GM19395 (cell line): ENCODE results near the gene CR1.
"Not testable (repeated sequence)": the region's sequence is repeated elsewhere in the genome, so short reads cannot be mapped to it uniquely, and the experiment has no call there.

Experiments
- ATAC-seq: cut with Tn5 transposase; IDR thresholded peaks from one replicate; pipeline ENCODE4 v1.9.1; 2021; ENCODE audit warnings: mild to moderate bottlenecking, moderate library complexity; ENCODE audit not compliant: unreplicated experiment

The CR1 gene

DNA sequence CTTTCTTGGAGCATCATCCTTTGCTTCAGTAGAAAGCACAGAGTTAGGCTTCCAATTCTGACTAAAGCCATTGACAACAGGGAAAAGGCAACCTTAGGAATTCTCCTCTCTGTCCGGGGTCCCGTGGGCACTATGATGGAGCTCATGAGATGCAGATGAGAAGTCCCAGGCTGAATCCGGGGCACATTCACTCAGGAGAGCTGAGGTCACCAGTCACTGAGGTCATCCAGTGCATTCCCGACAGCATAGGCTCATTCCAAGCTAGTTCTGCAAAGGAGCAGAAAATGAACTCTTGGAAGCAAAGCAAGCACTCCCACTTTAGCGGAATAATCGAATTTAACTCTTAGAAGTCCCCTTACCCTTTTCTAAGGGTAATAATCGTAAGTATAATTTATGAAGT lies 6.8 kb downstream of the CR1 start:
- ATAC-seq: no peak

DNA sequence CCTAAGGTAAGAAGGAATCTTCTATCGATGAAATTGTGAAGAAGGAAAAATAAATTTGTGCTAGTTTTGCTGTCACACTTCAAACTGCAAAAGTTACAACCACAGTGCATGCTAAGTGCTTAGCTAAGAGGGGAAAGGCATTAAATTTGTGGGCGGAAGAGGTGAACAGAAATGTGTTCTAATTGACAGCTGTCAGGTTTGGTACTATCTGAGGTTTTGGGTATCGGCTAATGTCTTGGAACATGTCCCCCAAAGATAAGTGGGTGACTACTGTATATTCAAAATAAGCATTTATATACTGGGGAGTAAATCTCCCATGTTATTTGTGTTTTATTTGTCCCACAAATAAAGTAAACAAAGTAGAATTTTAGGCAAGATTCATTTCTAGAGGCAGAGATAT lies 8.0 kb downstream of the CR1 start:
- no peak for ATAC-seq

DNA sequence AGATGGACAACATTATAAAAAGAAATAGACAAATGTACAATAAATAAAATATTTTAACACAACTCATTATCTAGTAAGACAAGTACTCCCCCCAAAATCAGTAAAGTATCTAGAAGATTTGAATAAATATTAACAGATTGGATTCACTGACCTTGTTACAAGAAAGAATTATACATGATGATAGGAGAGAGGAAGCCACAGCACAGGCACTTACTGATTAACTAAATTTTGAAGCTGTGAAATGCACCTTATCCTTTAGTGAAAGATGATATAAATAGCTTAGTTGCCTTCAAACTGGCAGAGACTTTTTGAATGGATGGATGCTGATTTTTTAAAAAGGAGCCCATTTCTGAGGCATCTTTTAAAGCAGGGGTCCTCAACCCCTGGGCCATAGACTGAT lies 8.5 kb downstream of the CR1 start:
- ATAC-seq: no peak

DNA sequence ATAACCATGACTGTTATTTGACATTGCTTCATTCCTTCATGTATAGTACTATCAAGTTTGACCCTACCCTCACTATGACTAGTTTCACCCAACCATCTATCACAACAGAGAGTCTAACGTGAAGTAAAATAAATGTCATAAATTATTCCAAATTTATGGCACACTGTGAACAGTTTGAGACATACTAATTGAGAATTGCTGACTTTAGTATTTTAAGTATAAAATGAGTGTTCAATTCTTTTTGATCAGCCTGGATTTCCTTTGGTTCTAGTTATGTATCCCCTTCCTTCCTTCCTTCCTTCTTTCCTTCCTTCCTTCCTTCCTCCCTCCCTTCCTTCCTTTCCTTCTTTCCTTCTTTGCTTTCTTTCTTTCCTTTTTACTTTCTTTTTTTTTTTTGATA lies 14.5 kb downstream of the CR1 start:
- ATAC-seq: no peak

DNA sequence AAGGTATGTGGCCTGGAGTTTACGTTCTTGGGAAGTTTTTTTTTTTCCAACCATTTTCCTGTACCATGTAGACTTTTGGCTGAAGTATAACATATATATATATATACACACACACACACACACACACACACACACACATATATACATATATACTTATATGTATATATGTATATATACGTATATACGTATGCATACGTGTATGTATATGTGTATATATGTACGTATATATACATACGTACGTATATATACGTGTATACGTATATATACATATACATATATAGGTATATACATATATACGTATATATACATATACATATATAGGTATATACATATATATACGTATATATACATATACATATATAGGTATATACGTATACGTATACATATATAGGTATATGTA lies 18.9 kb downstream of the CR1 start:
- ATAC-seq: no peak

DNA sequence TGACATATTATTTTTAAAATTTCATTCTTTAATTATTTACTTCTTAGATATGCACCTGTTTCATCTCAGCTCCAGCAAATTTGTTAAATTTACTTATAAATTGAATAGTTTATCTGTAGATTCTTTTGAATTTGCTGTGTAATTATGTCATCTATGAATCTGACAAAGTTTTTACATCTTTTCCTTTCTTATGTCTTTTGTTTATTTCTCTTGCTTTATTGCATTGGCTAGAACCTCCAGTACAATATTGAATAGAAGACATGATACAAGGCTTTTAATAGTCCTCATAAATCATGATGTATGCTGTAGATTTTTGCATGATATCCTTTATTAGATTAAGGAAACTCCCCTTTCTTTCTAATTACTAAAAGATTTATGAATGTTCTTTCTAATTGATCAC lies 20.8 kb downstream of the CR1 start:
- no peak for ATAC-seq

DNA sequence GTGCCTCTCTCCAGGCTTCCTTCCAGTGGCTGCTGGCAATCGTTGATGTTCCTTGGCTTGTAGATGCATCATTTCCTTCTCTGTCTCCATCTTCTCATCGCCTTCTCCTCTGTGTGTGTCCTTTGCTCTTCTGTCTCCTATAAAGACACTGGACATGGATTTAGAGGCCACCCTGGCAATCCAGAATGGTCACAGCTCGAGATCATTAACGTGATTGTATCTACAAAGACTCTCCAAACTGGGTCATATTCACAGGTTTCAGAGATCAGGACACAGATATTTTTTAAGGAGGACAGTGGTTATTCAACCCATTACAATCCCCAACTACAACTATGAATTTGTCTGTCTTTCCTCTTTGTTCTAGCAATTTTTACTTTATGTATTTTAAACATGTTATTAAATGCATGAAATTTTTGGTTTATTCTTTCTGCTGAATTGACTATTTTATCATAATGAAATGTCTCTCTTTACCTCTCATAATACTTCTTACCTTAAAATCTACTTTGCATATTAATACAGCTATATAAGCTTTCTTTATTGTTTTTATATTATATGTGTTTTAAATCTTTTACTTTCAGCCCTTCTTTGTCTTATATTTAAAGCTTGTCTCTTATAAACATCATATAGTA lies 22.8 kb downstream of the CR1 start:
- ATAC-seq: no peak

DNA sequence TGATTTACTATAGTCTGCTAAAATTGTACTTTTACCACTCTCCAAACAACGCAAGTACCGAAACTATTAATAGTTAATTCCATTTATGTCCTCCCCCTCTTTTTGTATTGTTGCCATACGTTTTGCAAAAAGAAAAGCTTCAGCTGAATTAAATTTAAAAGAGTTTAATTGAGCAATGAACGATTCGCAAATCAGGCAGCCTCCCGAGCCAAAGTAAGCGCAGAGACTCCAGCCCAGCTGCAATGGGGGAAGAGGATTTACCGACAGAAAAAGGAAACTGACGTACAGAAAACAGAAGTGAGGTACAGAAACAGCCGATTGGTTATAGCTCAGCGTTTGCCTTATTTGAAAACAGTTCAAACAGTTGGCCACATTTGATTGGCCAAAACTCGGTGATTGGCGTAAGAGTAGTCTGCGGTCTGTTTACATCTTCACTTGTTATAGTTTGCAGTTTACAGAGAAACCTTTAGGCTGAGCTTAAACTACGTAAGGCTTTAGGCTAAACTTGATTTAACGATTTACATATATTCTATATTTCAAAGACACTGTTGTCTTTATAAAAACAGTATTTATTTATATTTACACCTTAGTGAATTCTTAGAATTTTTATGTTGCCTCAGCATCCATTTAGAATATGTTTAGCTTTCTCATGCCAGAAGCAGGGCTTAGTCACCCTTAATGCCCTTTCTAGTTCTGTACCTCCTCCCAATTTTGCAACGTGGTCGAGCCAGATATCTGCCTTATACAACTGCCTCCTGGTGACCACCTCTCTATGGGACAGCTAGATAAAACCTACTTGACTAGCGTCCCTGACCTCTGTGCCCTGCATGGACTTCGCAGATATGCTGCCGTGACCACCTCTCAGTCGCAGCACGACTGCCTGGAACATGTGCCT lies 23.8 kb downstream of the CR1 start:
- ATAC-seq: no peak

DNA sequence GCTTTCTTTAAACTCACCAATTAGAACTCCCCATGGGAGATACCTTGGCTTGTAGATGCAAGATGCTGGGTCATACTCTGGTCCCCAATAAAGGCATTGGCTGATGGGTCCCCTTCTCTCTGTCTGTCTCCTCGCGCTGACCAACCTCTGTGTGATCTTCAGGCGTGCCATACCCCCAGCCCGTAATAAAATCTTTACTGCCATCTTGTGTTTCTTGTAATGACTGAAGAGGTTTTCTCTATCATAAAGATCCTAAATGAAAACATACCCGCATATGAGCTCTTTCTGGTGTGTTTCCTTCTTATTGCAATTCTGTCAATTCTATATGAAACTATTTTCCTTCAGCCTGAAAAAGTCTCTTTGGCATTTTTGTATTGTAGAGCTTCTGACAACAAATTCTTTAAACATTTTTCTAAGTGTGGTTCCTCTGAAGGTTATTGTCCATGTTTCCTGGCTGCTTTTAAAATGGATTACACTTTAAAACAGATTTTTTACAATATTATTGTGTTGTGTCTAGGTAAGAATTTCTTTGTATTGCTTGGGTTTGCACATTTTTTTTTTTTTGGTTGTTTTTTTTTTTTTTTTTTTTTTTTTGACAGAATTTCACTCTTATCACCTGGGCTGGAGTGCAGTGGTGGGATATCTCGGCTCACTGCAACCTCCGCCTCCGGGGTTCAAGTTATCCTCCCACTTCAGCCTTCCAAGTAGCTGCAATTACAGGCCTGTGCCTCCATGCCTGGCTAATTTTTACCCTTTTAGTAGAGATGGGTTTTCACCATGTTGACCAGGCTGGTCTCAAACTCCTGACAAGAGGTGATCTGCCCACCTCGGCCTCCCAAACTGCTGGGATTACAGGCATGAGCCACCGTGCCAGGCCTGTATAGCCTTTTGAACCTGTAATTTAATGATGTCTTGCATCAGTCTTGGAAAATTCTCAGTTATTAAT lies 24.7 kb downstream of the CR1 start:
- ATAC-seq: not testable (repeated sequence)

DNA sequence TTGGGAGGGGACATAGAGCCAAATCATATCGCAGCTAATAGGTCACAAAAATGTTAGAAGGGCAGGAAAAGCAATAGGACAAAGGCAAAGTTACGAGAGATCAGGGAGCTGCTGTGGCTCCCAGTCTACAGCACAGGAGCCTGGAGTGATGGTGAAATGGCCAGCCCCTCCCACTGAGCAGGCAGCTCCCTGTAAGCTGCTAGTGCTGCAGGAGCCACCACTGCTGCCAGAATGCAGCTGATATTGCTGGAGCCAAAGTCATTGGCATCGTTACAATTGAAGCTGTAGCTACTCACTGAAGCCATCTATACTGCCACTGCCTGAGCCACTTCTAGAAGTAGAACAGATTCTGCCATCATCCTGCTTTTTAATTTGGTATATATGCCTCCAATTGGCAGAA lies 29.3 kb downstream of the CR1 start:
- ATAC-seq: not testable (repeated sequence)

DNA sequence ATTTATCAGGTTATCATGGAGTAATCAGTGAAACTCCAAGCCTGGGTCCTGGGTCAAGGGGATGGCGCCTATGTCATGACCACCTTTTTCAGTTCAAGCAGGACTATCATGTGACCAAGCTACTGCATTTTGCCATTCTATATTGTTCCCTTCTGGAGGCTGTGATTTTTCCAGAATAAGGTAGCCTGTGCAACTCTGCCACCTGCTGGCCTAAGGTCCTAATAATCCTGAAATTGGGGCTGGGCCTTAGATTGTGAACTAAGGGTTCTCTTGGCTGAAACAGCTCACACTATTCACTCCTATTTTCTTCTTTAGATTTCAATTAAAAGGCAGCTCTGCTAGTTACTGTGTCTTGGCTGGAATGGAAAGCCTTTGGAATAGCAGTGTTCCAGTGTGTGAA lies 32.4 kb downstream of the CR1 start:
- not testable (repeated sequence) for ATAC-seq

DNA sequence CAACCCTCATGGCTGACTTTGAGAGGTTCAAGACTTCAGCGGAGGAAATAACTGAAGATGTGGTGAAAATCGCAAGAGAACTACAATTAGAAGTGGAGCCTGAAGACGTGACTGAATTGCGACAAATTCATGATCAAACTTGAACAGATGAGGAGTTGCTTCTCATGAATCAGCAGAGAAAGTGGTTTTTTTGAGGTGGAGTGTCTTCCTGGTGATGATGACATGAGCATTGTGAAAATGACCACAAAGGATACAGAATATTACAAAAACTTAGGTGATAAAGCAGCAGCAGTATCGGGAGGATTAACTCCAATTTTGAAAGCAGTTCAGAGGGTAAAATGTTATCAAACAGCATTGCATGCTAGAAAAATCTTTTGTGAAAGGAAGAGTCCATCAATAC lies 40.3 kb downstream of the CR1 start:
- not testable (repeated sequence) for ATAC-seq

DNA sequence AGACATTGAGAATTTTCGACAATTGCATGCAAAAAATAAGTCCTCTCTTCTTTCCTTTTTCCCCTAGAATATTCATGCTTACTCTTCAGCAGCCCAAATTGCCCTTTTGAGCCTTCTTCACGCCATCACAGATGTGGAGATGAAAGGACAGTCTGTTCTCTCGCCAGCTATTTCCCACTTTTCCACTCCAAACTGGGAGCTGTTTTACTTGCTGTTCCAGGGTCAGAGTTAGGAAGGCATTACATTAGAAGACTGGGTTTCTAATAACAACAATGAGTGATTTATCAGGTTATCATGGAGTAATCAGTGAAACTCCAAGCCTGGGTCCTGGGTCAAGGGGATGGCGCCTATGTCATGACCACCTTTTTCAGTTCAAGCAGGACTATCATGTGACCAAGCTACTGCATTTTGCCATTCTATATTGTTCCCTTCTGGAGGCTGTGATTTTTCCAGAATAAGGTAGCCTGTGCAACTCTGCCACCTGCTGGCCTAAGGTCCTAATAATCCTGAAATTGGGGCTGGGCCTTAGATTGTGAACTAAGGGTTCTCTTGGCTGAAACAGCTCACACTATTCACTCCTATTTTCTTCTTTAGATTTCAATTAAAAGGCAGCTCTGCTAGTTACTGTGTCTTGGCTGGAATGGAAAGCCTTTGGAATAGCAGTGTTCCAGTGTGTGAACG lies 50.9 kb downstream of the CR1 start:
- not testable (repeated sequence) for ATAC-seq

DNA sequence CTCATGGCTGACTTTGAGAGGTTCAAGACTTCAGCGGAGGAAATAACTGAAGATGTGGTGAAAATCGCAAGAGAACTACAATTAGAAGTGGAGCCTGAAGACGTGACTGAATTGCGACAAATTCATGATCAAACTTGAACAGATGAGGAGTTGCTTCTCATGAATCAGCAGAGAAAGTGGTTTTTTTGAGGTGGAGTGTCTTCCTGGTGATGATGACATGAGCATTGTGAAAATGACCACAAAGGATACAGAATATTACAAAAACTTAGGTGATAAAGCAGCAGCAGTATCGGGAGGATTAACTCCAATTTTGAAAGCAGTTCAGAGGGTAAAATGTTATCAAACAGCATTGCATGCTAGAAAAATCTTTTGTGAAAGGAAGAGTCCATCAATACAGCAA lies 58.9 kb downstream of the CR1 start:
- ATAC-seq: not testable (repeated sequence)

DNA sequence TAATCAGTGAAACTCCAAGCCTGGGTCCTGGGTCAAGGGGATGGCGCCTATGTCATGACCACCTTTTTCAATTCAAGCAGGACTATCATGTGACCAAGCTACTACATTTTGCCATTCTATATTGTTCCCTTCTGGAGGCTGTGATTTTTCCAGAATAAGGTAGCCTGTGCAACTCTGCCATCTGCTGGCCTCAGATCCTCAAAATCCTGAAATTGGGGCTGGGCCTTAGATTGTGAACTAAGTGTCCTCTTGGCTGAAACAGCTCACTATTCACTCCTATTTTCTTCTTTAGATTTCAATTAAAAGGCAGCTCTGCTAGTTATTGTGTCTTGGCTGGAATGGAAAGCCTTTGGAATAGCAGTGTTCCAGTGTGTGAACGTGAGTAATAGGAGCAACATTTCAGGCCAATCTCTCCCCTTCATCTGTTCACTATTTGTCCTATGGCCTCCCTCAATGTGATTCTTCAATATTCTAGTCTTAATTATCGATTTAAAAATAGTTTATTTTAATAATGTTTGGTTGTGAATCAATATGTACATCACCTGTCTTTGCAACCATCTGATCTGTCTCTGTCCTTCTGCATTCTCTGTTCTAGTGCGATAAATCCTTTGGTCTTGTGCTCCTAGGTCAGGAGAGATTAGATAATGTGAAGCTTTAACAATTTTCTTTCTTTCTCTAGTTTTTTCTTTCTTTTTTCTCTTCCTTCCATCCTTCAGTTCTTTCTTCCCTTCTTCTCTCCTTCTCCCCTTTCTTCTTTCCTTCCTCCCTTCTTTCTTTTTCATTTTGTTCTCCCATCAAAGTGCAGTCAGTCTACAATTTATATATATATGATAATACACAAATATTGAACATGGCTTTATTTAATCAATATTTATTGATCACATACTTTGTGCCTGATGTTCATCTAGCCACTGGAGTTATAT lies 69.8 kb downstream of the CR1 start:
- ATAC-seq: no peak

DNA sequence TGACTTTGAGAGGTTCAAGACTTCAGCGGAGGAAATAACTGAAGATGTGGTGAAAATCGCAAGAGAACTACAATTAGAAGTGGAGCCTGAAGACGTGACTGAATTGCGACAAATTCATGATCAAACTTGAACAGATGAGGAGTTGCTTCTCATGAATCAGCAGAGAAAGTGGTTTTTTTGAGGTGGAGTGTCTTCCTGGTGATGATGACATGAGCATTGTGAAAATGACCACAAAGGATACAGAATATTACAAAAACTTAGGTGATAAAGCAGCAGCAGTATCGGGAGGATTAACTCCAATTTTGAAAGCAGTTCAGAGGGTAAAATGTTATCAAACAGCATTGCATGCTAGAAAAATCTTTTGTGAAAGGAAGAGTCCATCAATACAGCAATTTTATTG lies 76.0 kb downstream of the CR1 start:
- not testable (repeated sequence) for ATAC-seq

DNA sequence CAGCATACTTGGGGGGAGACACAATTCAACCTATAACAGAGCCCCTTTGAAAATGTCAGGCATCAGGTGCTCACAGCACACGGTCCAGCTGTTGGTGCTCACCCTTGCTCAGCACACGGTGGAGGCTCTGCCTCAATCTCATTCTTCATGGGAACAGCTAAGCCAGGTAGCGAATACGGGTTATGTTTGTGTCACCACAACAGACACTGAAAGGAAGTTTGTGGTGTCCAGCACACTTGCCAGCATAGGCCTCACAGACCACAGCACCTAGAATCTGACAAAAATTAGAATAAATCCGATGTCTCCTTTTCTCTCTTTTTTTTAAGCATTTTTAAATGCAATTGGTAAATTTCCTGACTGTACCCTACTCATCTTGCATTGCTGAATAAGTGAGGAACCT lies 77.1 kb downstream of the CR1 start:
- ATAC-seq: not testable (repeated sequence)

DNA sequence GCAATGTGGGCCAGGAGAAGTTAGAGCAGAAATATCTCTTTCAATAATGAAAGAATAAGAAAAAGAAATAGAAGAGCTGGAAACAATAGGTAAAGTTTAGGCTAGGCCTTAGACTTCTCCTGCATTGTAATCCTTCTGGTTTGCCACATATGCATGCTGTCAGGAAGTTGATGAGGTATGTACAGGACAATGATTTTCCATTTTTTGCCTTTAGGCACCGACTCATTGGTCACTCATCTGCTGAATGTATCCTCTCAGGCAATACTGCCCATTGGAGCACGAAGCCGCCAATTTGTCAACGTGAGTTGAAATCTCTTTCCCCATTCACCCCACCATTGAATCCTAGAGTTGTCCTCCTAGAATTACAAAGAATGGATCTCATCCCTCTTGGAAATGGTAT lies 79.4 kb downstream of the CR1 start:
- ATAC-seq: not testable (repeated sequence)

DNA sequence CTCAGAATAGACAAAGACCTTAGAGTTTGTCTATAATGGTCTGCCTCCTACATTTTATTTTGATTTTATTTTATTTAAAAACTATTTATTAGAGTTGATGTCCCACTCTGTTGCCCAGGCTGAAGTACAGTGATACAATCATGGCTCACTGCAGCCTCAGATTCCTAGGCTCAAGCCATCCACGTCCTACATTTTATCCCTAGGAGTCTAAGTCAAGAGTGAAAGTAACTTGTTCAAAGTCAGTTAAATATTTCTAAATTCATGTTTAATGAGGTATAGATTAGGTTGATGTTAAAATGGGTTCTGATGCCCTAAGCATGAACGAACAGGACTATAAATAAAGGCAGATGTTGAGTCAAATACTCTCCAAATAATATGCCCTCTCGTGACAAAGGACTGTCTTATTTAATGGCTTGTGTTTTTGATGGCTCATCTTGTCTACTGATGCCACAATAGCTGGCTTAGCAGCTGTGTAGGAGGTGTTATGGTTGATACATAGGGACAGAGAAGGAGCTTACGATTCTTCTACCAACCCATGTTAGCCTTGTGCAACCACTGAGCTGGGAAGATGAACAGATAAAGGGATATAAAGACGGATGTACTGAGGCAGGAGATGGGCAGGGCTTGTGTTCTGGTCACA lies 83.0 kb downstream of the CR1 start:
- ATAC-seq: peak; percentile 38
